Activated naive CD8-positive, alpha-beta T cell treated with anti-CD3 and anti-CD28 coated beads for 36 hours (primary cell): ENCODE measurements around the gene STK40. TPM values are rescaled to one million over a fixed set of nuclear protein-coding genes. Genes with fewer than 3 reads are reported as not detected.

ENCODE experiments used
- DNase-seq: peaks from one replicate; pipeline ENCODE4 v3.0.0; 2021
- H3K27ac Mint-ChIP-seq: one replicate; pipeline ENCODE4 v1.8.0; 2022; ENCODE audit warnings: mild to moderate bottlenecking, moderate library complexity, mixed read lengths
- H3K27me3 Mint-ChIP-seq: one replicate; pipeline ENCODE4 v1.8.0; 2022; ENCODE audit warnings: mild to moderate bottlenecking, mixed read lengths
- H3K36me3 Mint-ChIP-seq: one replicate; pipeline ENCODE4 v1.8.0; 2021; ENCODE audit warnings: mild to moderate bottlenecking, mixed read lengths
- H3K4me1 Mint-ChIP-seq: one replicate; pipeline ENCODE4 v1.8.0; 2021; ENCODE audit warnings: mixed read lengths
- H3K4me3 Mint-ChIP-seq: one replicate; pipeline ENCODE4 v1.8.0; 2022; ENCODE audit warnings: mild to moderate bottlenecking, moderate library complexity, mixed read lengths
- H3K9me3 Mint-ChIP-seq: one replicate; pipeline ENCODE4 v1.8.0; 2022; ENCODE audit warnings: mixed read lengths
- total RNA-seq, 2 experiments: library from RNA; stranded (reverse); gene quantifications; one replicate each; pipeline ENCODE4 v1.2.3, GENCODE V29; 2021

The STK40 gene
- total RNA-seq, 2 experiments from 2014 or later = 43.1 to 51.5 TPM

DNA sequence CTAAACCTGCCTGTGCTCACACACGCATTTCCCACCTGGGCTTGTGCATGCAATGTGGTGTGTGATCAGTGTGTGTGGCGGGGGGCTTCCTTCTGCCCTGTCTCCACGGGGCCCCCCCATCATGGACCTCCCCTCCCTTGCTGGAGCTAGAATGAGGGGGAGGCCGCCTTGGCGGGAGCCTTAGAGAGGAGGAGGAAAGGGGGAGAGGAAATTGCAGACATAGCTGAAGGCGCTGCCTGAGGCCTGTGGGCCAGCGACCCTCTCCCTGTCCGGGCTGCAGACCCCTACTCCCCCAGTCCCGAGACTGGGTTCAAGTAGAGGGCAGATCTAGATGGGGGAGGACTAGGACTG, 61.4 kb downstream of the STK40 start:
- Mint-ChIP-seq H3K27ac (no peak overlapping the region), H3K36me3 (peaks cover 5% of the 10 kb centered on the region), H3K9me3 (no peaks in the 10 kb centered on the region), H3K4me3 (peak overlapping the region; percentile 78), H3K27me3 (peaks cover 17% of the 10 kb centered on the region), H3K4me1 (peaks cover 19% of the 10 kb centered on the region)
- DNase-seq = no peak

DNA sequence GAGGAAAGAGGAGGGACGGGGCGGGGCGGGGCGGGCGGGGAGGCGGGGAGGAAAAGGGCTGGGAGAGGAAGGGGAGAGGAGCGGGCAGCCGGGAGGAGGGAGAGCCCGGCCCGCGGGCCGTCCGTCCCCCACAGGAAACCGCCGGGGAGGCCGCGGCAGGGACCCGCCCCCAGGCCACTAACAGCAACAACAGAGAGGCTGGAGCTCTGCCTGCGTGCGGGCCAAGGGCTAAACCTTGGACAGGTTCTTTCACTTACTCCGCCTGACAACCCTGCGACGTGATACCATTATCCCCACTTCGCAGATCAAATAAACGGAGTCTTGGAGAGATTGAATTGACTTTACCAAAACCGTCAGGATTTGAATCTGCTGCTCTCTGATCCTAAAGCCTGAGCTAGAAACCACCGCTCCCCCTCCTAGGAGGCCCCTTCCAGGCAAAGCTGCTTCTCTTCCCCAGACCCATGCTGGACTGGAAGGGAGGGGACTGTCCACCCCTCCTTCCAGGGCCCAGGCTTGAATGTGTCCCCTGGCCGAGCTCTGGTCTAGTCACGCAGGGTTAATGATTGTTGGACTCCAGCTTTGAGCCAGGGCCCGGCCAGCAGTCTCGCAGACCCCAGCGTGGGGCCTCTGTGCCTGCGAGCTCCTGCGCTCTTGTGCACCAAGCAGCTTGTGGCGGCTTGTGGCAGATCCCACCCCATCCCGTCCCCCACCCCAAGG, 61.9 kb downstream of the STK40 start, which contains the start of gene EVA1B:
TSS of gene EVA1B (minus strand) at position 10 of the 717 bp plus-strand sequence. CDS start 608 bp downstream, outside the sequence.
- Mint-ChIP-seq H3K9me3 (no peaks in the 10 kb centered on the region), H3K36me3 (peaks cover 5% of the 10 kb centered on the region), H3K4me1 (peaks cover 19% of the 10 kb centered on the region), H3K27ac (peak within 1 kb of the TSS; percentile 48), H3K27me3 (peaks cover 17% of the 10 kb centered on the region), H3K4me3 (peak within 1 kb of the TSS; percentile 78)
- DNase-seq = peak; percentile 55

DNA sequence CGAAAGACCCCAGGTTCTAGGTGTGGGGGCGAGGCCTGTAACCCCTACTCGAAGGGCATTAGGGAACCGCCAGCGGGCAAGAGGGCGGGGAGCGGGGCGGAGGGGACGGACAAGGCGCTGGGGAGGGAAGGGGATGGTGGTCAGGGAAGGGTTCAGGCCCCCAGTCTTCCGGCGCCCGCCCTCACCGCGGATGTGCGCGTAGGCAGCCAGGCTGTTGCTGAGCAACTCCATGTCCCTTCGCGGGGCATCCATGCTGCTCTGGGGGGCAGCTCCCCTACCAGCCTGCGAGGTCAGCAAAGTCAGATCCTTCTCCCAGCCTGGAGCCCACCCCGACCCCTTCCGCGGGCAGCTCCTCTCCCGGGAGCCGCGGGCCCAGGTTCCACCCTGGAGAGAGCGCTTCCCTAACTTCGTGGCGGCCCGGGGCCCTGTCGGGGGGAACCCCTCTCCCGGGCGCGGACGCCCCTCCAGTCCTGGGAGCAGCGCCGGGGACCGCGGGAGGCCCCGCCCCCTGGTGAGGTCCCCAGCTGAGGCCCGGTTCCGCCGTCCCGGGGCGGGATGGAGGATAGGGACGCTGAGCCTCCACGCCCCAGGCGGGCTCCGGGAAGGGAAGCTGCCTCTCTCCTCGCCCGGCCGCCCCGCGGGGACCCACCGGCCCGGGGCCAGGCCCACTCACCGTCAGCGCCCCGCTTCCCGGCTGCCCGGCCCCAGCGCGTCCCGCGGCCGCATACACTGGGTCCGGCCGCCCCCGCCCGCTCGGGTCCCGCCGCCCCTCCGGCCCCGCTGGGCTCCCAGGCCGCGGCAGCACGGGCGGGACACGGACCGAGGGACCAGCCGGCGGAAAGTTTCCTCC, 62.7 kb downstream of the STK40 start:
- H3K36me3 Mint-ChIP-seq = peaks cover 5% of the 10 kb centered on the region
- H3K27me3 Mint-ChIP-seq = peaks cover 17% of the 10 kb centered on the region
- no peak overlapping the region for H3K27ac Mint-ChIP-seq
- peak overlapping the region; percentile 70 for H3K4me3 Mint-ChIP-seq
- DNase-seq = peak; percentile 59
- H3K4me1 Mint-ChIP-seq = peaks cover 19% of the 10 kb centered on the region
- H3K9me3 Mint-ChIP-seq = no peaks in the 10 kb centered on the region

DNA sequence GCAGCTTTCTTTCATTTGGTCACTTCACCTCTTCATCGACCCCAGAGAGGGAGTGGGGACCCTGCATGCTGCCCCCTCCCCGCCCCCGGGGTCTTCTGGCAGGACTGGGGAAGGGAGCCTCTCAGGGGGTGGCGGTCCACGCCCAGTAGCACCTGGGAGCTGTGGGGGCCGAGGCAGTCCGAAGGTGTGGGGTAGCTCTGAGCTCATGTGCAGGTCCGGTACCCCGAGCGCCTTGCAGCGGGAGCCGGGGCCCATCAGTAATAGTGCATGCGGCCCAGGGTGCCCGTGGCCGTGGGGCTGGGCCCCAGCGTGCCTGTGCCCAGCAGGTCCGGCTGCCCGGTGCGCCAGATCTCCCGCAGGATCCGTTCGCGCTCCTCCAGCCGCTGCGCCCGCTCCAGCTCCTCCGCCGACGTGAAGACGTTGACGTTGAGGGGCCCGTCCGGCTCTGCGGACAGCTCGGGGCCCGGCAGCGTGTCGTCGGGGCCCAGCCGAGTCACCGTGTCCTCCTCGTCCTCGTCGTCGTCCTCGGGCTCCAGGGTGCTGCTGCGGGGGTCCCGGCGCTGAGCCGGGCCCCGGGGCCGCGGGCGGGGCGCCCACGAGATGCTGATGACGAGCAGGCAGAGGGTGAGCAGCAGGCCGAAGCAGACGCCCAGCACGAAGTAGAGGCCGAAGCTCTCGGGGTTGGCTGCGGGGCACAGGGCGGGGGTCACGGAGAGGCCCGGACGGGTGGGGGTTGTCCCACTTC, 63.5 kb downstream of the STK40 start:
- Mint-ChIP-seq H3K36me3 (peaks cover 5% of the 10 kb centered on the region), H3K27ac (no peak overlapping the region), H3K9me3 (no peaks in the 10 kb centered on the region), H3K27me3 (peaks cover 17% of the 10 kb centered on the region), H3K4me3 (peak overlapping the region; percentile 18), H3K4me1 (peaks cover 19% of the 10 kb centered on the region)
- no peak for DNase-seq

DNA sequence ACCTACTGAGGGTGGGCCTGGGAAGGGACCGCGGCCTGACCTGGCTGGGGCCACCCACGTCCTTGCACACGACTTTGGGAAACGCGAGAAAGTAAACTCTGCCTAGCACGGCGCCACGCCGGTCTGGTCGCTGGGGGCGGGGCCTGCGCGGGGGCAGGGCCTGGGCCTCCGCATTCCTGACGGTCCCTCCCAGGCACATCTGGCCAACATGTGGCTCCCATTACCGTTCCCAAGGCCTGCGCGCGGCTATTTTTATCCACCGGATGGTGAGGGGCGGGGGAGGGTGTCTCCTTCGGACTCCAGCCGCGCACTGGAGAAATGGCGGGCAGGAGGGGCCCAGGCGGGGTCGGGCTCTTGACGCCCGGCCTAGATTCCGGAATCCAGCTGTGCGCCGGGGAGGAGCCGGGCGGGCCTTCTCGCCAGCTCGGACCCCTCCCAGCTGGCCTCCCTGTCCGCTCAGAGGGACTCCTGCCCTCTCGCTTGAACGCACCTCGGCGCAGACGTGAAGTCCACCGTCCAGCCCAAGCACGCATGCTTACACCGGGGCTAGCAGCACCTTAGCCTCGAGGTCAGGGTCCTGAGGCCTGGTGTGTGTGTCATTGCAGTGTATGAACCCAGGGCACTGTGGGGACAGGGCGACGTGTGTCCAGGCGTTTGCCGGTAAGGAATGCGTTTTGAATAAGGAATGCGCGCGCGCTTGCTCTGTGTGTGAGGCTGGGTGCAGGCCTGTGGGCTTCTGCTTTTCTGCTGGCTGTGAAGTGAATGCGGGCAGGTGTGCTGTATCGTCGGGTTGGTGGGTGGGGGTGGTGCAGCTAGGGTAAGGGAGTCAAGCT, 64.4 kb downstream of the STK40 start:
- Mint-ChIP-seq H3K9me3 (no peaks in the 10 kb centered on the region), H3K27me3 (peaks cover 10% of the 10 kb centered on the region), H3K27ac (no peak overlapping the region), H3K36me3 (peaks cover 5% of the 10 kb centered on the region), H3K4me3 (peak overlapping the region; percentile 18), H3K4me1 (peaks cover 19% of the 10 kb centered on the region)
- DNase-seq = peak; percentile 46

DNA sequence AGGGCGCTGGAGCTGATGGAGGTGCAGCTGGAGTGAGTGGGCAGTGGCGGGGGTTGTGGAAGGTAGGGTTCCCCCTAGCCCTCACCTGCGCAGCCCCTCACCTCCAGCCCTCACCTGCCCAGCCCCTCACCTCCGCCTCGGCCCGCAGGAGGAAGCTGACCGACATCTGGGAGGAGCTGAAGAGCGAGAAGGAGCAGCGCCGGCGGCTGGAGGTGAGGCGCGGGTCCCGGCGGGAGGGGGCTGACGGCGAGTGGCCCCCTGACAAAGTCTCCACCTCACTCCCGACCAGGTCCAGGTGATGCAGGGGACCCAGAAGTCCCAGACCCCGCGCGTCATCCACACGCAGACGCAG, 65.0 kb downstream of the STK40 start:
- Mint-ChIP-seq H3K4me3 (peak overlapping the region; percentile 55), H3K36me3 (peaks cover 5% of the 10 kb centered on the region), H3K4me1 (peaks cover 19% of the 10 kb centered on the region), H3K27me3 (peaks cover 5% of the 10 kb centered on the region), H3K27ac (no peak overlapping the region), H3K9me3 (no peaks in the 10 kb centered on the region)
- DNase-seq = no peak

DNA sequence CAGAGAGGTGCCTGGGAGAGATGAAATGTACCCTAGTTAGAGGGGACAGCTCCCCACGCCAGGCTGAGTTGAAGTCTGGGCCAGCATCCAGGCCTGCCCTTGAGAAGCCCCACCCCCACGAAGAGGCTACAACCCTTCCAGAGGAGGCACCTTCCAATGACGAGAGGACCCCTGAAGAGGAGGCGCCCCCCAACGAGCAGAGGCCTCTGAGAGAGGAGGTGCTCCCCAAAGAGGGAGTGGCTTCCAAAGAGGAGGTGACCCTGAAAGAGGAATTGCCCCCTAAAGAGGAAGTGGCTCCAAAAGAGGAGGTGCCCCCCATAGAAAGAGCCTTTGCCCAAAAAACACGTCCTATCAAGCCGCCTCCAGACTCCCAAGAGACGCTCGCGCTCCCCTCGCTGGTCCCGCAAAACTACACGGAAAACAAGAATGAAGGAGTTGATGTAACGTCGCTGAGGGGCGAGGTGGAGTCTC, 65.4 kb downstream of the STK40 start:
- H3K4me3 Mint-ChIP-seq = peak overlapping the region; percentile 55
- H3K27ac Mint-ChIP-seq = no peak overlapping the region
- H3K4me1 Mint-ChIP-seq = peaks cover 19% of the 10 kb centered on the region
- no peak for DNase-seq
- H3K27me3 Mint-ChIP-seq = peaks cover 5% of the 10 kb centered on the region
- H3K36me3 Mint-ChIP-seq = peaks cover 5% of the 10 kb centered on the region
- no peaks in the 10 kb centered on the region for H3K9me3 Mint-ChIP-seq

DNA sequence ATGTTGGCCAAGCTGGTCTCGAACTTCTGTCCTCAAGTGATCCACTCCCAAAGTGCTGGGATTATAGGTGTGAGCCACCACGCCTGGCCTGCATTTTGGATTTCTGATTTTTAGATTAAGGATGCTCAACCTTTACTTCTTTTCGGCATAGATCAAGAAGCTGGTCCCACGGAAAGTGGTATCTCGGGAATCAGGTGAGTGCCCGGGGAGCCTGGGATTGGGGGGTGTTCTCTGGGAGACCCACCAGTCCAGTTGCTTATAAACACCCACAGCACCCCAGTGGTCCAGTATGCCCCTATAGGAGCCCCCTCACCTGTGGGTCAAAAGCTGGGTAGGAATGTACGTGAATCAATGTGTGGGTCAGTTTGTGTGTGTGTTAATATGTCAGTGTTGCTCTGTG, 76.3 kb downstream of the STK40 start:
- Mint-ChIP-seq H3K9me3 (no peaks in the 10 kb centered on the region), H3K4me3 (no peak overlapping the region), H3K27me3 (no peaks in the 10 kb centered on the region), H3K36me3 (peaks cover 25% of the 10 kb centered on the region), H3K4me1 (peaks cover 22% of the 10 kb centered on the region), H3K27ac (no peak overlapping the region)
- DNase-seq = no peak

DNA sequence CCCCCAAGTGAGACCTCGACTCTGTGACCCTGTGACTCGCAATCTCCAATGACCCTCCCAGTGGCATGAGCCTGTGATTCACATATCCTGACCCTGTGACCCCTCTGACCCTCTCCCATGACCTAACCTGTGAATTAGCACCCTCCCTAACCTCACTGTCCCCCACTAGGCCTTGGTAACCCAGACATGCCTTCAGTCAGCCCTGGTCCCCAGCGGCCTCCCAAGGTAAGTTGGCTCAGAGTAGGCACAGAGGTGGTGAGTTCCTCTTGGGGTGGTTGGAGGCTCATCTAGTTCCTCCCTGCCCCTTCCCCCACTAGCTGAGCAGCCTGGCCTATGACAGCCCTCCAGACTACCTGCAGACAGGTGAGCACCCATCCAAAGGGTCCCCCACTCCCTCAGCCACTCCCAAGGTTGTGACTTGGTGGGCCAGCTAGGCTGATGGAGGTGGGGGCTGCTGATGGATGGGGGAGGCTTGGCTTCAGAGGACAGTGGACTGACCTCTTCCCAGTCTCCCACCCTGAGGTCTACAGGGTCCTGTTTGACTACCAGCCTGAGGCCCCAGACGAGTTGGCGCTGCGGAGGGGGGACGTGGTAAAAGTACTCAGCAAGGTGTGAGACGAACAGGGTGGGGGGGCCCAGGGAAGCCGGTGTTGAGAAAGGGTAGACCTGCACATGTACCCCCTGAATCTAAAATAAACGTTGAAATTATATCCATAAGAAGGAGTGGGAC, 78.0 kb downstream of the STK40 start:
- Mint-ChIP-seq H3K4me1 (peaks cover 28% of the 10 kb centered on the region), H3K27ac (no peak overlapping the region), H3K27me3 (no peaks in the 10 kb centered on the region), H3K4me3 (peak overlapping the region; percentile 99), H3K36me3 (peaks cover 32% of the 10 kb centered on the region), H3K9me3 (no peaks in the 10 kb centered on the region)
- DNase-seq = no peak

DNA sequence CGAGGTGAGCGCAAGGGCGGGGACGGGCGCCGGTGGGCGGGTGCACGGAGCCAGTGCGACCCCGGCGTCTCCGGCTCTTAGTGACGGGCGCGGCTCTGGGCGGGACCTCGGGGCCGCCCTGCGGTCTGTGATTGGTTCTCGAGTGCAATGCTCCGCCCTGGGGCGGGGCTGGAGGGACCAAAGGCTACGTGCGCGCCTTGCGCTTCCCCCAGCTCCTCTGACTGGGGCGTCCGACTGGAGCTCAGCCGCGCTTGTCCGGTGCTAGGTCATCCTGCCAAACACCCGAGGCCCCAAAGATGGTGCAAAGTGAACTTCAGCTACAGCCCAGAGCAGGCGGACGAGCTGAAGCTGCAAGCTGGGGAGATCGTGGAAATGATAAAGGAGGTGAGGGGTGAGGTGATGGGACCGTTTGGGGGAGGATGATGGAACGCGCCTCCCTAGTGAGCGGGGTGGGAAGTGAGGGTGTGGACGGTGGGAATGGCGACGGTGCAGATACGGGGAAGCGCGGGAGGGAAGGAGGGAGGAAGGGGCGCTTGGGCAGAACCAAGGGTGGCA, 78.7 kb downstream of the STK40 start:
- peak overlapping the region; percentile 91 for H3K27ac Mint-ChIP-seq
- no peaks in the 10 kb centered on the region for H3K9me3 Mint-ChIP-seq
- peaks cover 35% of the 10 kb centered on the region for H3K36me3 Mint-ChIP-seq
- H3K4me1 Mint-ChIP-seq = peaks cover 35% of the 10 kb centered on the region
- DNase-seq = peak; percentile 96
- H3K27me3 Mint-ChIP-seq = no peaks in the 10 kb centered on the region
- H3K4me3 Mint-ChIP-seq = peak overlapping the region; percentile 99

DNA sequence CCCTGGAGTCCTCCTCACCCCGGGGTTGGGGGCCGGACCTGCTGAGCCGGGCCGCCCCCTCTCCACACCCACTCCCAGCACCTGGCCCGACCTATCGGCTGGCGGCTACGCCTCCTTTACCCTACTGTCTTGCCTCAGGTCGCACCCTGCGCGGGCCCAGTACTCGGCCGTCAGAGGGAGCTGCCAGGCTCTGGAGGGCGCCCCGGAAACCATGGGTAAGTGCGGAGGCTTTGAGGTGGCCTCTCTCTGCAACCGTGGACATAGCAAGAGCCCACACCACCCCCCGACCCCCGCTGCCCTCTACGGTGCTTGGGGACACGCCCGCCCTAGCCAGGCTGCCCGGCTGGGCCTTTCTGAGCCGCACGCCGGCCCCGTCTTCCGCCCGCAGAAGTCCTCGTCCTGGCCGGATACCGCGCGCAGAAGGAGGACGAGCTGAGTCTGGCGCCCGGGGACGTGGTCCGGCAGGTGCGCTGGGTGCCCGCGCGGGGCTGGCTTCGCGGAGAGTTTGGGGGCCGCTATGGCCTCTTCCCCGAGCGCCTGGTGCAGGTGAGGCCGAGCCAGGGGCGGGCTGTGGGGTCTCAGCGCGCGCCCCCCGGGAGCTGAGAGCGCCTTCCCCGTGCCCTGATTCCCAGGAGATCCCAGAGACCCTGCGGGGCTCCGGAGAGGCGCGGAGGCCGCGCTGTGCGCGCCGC, 79.4 kb downstream of the STK40 start, which contains the start of gene SH3D21:
TSS of gene SH3D21 (plus strand) at position 159 of the 692 bp plus-strand sequence. CDS start at position 212, 53 bp downstream.
- Mint-ChIP-seq H3K4me1 (peaks cover 37% of the 10 kb centered on the region), H3K27me3 (no peaks in the 10 kb centered on the region), H3K9me3 (no peaks in the 10 kb centered on the region), H3K36me3 (peaks cover 36% of the 10 kb centered on the region), H3K27ac (peak within 1 kb of the TSS; percentile 91), H3K4me3 (peak within 1 kb of the TSS; percentile 99)
- DNase-seq = peak; percentile 64

DNA sequence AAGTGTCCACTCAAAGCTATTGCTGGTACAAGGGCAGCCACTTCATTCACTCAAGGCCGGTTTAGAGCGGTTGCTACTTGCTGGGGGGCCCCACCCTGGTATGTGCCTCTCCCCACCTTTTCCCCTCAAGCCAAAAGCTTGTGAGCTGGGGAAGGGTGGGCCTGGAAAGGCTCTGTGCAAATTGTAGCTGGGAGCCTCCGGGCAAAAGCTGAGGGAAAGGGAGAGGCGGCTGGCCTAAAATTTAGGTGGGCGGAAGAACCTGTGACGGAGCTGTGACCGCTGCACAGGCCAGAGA, 79.9 kb downstream of the STK40 start:
- Mint-ChIP-seq H3K27ac (peak overlapping the region; percentile 86), H3K36me3 (peaks cover 40% of the 10 kb centered on the region), H3K4me1 (peaks cover 41% of the 10 kb centered on the region), H3K27me3 (no peaks in the 10 kb centered on the region), H3K4me3 (peak overlapping the region; percentile 45), H3K9me3 (no peaks in the 10 kb centered on the region)
- DNase-seq = no peak
